IPS-18c (cell line): ENCODE data around the gene RBL1.
"Not testable (repeated sequence)": the region's sequence is repeated elsewhere in the genome, so short reads cannot be mapped to it uniquely, and the experiment has no call there.

Source experiments
- H3K4me3 ChIP-seq: 2 replicates; pipeline ENCODE4 v1.7.0; 2013; ENCODE audit warnings: low read depth, mild to moderate bottlenecking, low read length, moderate library complexity; ENCODE audit not compliant: insufficient read depth
- H3K9me3 ChIP-seq: one replicate; pipeline ENCODE4 v1.6.1; 2013; ENCODE audit warnings: mild to moderate bottlenecking, low read length, moderate library complexity; ENCODE audit not compliant: control insufficient read depth, insufficient read depth

RBL1 gene

GRCh38 chr20:36969051-36969450 is 126.7 kb downstream of the RBL1 start:
- no peak overlapping the region for H3K4me3 ChIP-seq
- no peaks in the 10 kb centered on the region for H3K9me3 ChIP-seq

GRCh38 chr20:36967636-36968035 is 128.2 kb downstream of the RBL1 start:
- Histone ChIP-seq H3K4me3 (no peak overlapping the region), H3K9me3 (peaks cover 2% of the 10 kb centered on the region)

- not testable (repeated sequence) for H3K9me3 ChIP-seq
Observed at GRCh38 chr20:36966965-36967364, 128.8 kb downstream of the RBL1 start.

GRCh38 chr20:36962354-36962941 is 133.3 kb downstream of the RBL1 start:
- not testable (repeated sequence) for H3K4me3 ChIP-seq

More at GRCh38 chr20:36966965-36967364, 128.8 kb downstream of the RBL1 start:
- H3K4me3 ChIP-seq, result not testable (repeated sequence)

GRCh38 chr20:36959242-36959641 is 136.6 kb downstream of the RBL1 start:
- no peak overlapping the region for H3K4me3 ChIP-seq
- peaks cover 4% of the 10 kb centered on the region for H3K9me3 ChIP-seq

More at GRCh38 chr20:36962354-36962941, 133.3 kb downstream of the RBL1 start:
- H3K9me3 ChIP-seq, result not testable (repeated sequence)

GRCh38 chr20:36957875-36958667 is 137.7 kb downstream of the RBL1 start:
- Histone ChIP-seq H3K9me3 (peaks cover 4% of the 10 kb centered on the region), H3K4me3 (no peak overlapping the region)

- Histone ChIP-seq H3K9me3 (no peaks in the 10 kb centered on the region), H3K4me3 (no peak overlapping the region)
Observed at GRCh38 chr20:36956674-36957073, 139.1 kb downstream of the RBL1 start.

- Histone ChIP-seq H3K9me3 (no peaks in the 10 kb centered on the region), H3K4me3 (no peak overlapping the region)
Observed at GRCh38 chr20:36956016-36956415, 139.8 kb downstream of the RBL1 start.

- H3K4me3 ChIP-seq, result peak overlapping the region; percentile 99
- no peaks in the 10 kb centered on the region for H3K9me3 ChIP-seq
Observed at GRCh38 chr20:36951979-36952738, 143.6 kb downstream of the RBL1 start.

GRCh38 chr20:36951198-36951978 is 144.4 kb downstream of the RBL1 start, which contains the start of gene SAMHD1:
Gene SAMHD1 (minus strand): TSS chr20:36951708. CDS start chr20:36951643, 65 bp downstream.
- Histone ChIP-seq H3K9me3 (no peaks in the 10 kb centered on the region), H3K4me3 (peak within 1 kb of the TSS; percentile 99)

GRCh38 chr20:36950414-36951197 is 145.2 kb downstream of the RBL1 start:
- H3K4me3 ChIP-seq, result peak overlapping the region; percentile 99
- H3K9me3 ChIP-seq, result no peaks in the 10 kb centered on the region
